Osteoblast (primary cell): ENCODE results near the gene PBX4. TPM values are rescaled to one million over a fixed set of nuclear protein-coding genes. Genes with fewer than 3 reads are reported as not detected.

Experiments
- DNase-seq: peaks from one replicate; pipeline ENCODE4 v3.0.0; 2011; ENCODE audit warnings: low spot score, mixed read lengths; ENCODE audit not compliant: insufficient read length; ENCODE audit errors: missing footprints
- H2AFZ ChIP-seq: 2 replicates; pipeline ENCODE4 v1.6.0; 2011; ENCODE audit warnings: mild to moderate bottlenecking, low read length
- H3K27ac ChIP-seq: 2 replicates; pipeline ENCODE4 v1.5.1; 2011; ENCODE audit warnings: mild to moderate bottlenecking, low read depth, low read length, moderate library complexity
- H3K27me3 ChIP-seq: 2 replicates; pipeline ENCODE4 v1.6.0; 2012; ENCODE audit warnings: mild to moderate bottlenecking, control low read depth, inconsistent platforms, low read length, moderate library complexity; ENCODE audit not compliant: insufficient read depth
- H3K36me3 ChIP-seq: 2 replicates; pipeline ENCODE4 v1.5.1; 2011; ENCODE audit warnings: mild to moderate bottlenecking, low read length, control low read depth, moderate library complexity; ENCODE audit not compliant: insufficient read depth
- H3K4me1 ChIP-seq: 2 replicates; pipeline ENCODE4 v1.5.1; 2011; ENCODE audit warnings: mild to moderate bottlenecking, low read length, control low read depth, moderate library complexity; ENCODE audit not compliant: insufficient read depth
- H3K4me2 ChIP-seq: 2 replicates; pipeline ENCODE4 v1.6.0; 2011; ENCODE audit warnings: mild to moderate bottlenecking, low read length; ENCODE audit not compliant: insufficient read depth
- H3K4me3 ChIP-seq: fragments of 200-600 bp; sonication (generic); 3 replicates; pipeline ENCODE4 v1.5.1; 2012; ENCODE audit warnings: mild to moderate bottlenecking, low read length, inconsistent platforms; ENCODE audit not compliant: insufficient read depth
- H3K79me2 ChIP-seq: 2 replicates; pipeline ENCODE4 v1.6.0; 2012; ENCODE audit warnings: mild to moderate bottlenecking, low read length, control low read depth, inconsistent platforms; ENCODE audit not compliant: insufficient read depth
- H3K9me3 ChIP-seq: 2 replicates; pipeline ENCODE4 v1.5.1; 2011; ENCODE audit warnings: low read depth, low read length, control low read depth
- H4K20me1 ChIP-seq: 2 replicates; pipeline ENCODE4 v1.6.0; 2012; ENCODE audit warnings: mild to moderate bottlenecking, low read length, control low read depth; ENCODE audit not compliant: insufficient read depth
- total RNA-seq: library from RNA; depleted of rRNA; stranded (reverse); fragments of >200 nt; gene quantifications from 2 replicates; pipeline ENCODE4 v1.2.3, GENCODE V29; 2012
- TF ChIP-seq, protein P1 (sequence below): IDR thresholded peaks from 2 replicates; pipeline ENCODE4 v1.5.1; 2011; ENCODE audit warnings: mild to moderate bottlenecking, low read depth, low read length, moderate library complexity; ENCODE audit errors: extremely low read depth

Gene PBX4
- total RNA-seq, 1 donor, result 0.36 TPM

DNA sequence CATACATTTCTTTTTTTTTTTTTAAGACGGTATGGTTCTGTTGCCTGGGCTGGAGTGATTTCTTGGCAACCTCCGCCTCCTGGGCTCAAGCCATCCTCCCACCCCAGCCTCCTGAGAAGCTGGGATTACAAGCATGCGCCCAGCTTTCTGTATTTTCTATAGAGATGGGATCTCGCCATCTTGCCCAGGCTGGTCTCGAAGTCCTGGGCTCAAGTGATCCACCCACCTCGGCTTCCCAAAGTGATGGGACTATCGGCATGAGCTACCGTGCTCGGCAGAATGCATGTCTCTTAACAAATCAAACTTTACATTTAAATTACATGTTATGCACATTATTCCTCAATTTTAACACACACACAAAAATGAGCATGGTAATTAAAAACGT, 101.3 kb downstream of the PBX4 start:
- Histone ChIP-seq H3K4me3 (peak overlapping the region; percentile 97), H2AFZ (no peak overlapping the region), H3K27ac (no peak overlapping the region), H3K27me3 (no peaks in the 10 kb centered on the region), H4K20me1 (peaks cover 8% of the 10 kb centered on the region), H3K4me1 (peaks cover 12% of the 10 kb centered on the region), H3K79me2 (peaks cover 55% of the 10 kb centered on the region), H3K4me2 (peak overlapping the region; percentile 98), H3K9me3 (peaks cover 3% of the 10 kb centered on the region), H3K36me3 (peaks cover 20% of the 10 kb centered on the region)
- TF ChIP-seq, protein P1, sequence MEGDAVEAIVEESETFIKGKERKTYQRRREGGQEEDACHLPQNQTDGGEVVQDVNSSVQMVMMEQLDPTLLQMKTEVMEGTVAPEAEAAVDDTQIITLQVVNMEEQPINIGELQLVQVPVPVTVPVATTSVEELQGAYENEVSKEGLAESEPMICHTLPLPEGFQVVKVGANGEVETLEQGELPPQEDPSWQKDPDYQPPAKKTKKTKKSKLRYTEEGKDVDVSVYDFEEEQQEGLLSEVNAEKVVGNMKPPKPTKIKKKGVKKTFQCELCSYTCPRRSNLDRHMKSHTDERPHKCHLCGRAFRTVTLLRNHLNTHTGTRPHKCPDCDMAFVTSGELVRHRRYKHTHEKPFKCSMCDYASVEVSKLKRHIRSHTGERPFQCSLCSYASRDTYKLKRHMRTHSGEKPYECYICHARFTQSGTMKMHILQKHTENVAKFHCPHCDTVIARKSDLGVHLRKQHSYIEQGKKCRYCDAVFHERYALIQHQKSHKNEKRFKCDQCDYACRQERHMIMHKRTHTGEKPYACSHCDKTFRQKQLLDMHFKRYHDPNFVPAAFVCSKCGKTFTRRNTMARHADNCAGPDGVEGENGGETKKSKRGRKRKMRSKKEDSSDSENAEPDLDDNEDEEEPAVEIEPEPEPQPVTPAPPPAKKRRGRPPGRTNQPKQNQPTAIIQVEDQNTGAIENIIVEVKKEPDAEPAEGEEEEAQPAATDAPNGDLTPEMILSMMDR, result no peak
- DNase-seq, result no peak

DNA sequence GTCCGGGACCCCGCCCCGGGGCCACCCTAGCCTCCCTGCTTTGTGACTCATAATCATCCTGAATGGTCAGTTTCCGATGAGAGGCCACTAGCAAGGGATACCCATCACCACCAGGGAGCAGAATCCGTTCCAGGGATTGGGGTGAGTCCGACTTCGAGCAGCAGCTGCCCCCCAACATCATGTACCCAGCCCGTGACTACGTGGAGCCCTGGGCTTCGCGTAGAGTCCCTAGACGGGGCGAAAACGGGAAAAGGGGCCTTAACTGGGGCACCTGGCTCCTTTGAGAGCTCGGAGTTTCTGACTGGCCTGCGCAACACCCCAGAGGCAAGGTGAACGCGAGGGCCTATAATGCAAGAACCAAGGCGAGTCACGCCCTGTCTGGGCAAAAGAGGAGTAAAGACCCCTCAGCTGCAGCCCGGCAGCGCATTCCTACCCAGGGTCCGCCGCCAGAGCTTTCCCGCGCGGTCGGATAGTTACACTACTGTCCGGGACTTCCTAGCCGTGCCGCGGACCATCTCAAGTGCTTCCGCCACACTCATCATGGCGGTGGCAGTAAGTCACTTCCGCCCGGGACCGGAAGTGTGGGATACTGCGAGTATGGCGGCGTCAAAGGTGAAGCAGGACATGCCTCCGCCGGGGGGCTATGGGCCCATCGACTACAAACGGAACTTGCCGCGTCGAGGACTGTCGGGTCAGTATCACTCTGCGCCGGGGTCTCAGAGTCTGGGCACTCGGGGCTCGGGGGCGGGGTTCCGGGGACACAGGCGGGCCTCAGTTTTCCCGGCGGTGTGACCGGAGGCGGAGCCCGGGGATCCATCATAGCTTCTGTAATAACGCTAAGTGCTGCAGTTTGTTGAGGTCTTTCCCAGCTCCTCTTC, 102.6 kb downstream of the PBX4 start, which contains the start of gene NDUFA13:
NDUFA13 (plus strand) TSS at position 584 of the 878 bp plus-strand sequence; CDS start at position 598, 14 bp downstream.
- TF ChIP-seq, protein P1, result peak; percentile 17
- Histone ChIP-seq H3K9me3 (peaks cover 3% of the 10 kb centered on the region), H3K4me1 (peaks cover 12% of the 10 kb centered on the region), H3K36me3 (peaks cover 19% of the 10 kb centered on the region), H3K4me2 (peak within 1 kb of the TSS; percentile 98), H3K79me2 (peaks cover 46% of the 10 kb centered on the region), H3K4me3 (peak within 1 kb of the TSS; percentile 97), H3K27ac (peak within 1 kb of the TSS; percentile 77), H2AFZ (peak within 1 kb of the TSS; percentile 96), H4K20me1 (peaks cover 8% of the 10 kb centered on the region), H3K27me3 (no peaks in the 10 kb centered on the region)
- peak; percentile 98 for DNase-seq

DNA sequence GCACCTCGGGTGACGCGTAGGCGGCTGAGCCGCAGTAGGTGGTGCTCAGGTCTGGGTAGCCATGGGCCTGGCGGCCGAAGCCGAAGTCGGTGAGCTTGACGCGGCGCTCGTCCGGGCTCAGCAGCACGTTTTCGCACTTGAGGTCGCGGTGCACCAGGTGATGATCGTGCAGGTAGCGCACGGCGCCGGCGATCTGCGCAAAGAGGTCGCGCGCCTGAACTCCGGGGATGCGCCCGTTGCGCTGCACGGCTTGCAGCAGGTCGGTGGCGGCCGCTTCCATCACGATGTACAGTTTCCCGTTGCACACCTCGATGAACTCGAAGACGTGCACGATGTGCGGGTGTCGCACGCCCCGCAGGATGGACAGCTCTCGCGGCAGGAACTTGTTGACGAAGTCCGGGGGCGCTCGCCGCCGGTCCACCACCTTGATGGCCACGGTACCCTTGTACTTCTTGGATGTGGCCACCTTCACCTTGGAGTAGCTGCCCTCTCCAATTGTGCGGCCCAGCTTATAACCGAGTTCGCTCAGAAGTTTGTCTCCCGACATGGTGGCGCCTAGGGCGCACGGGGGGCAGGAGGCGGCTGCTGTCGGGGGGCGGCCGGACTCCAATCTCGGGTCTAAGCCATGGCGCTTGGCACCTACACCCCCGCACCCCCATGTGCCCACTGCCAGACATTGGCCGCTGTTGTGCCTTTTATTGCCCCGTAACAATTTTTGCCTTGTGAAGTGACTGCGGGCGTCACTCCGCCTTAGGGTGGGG, 103.4 kb downstream of the PBX4 start, which contains the start of gene TSSK6:
TSSK6 (minus strand) TSS at position 668 of the 761 bp plus-strand sequence; CDS start at position 547, 121 bp downstream.
- TF ChIP-seq, protein P1, result no peak
- H3K4me3 ChIP-seq, result peak within 1 kb of the TSS; percentile 97
- no peak for DNase-seq

More for the DNA sequence above, 103.4 kb downstream of the PBX4 start, which contains the start of gene TSSK6:
- Histone ChIP-seq H3K27ac (peak within 1 kb of the TSS; percentile 77), H3K27me3 (no peaks in the 10 kb centered on the region), H3K4me2 (peak within 1 kb of the TSS; percentile 98), H3K36me3 (peaks cover 11% of the 10 kb centered on the region), H3K9me3 (peaks cover 3% of the 10 kb centered on the region), H3K79me2 (peaks cover 37% of the 10 kb centered on the region), H2AFZ (peak within 1 kb of the TSS; percentile 96), H3K4me1 (peaks cover 12% of the 10 kb centered on the region), H4K20me1 (peaks cover 8% of the 10 kb centered on the region)
